MCF 10A (cell line): ENCODE measurements around the gene KRTAP5-9. TPM values are rescaled to one million over a fixed set of nuclear protein-coding genes. Genes with fewer than 3 reads are reported as not detected.
"Not testable (repeated sequence)": the region's sequence is repeated elsewhere in the genome, so short reads cannot be mapped to it uniquely, and the experiment has no call there.

Experiments used
- BruUV-seq: library from RNA; stranded (reverse); fragments of 400-500 nt; replicated peaks from 2 replicates; lab custom pipeline; 2021; lab: Mats Ljungman, UMichigan
- CTCF ChIA-PET: fragments of 300-600 bp; sonication (Branson Sonifier 250); formaldehyde crosslinking; extraction: SDS; loops from one replicate; lab custom pipeline; 2021; ENCODE audit warnings: antibody characterized with exemption, inconsistent platforms; lab: Yijun Ruan, JAX
- POLR2A ChIA-PET: fragments of 300-600, 350-650 bp; sonication (Branson Sonifier 250); formaldehyde crosslinking; extraction: SDS; loops from one replicate; lab custom pipeline; 2020; ENCODE audit warnings: antibody characterized with exemption, inconsistent platforms; lab: Yijun Ruan, JAX
- DNase-seq: peaks from one replicate; pipeline ENCODE4 v3.0.0-alpha.2; 2018; ENCODE audit not compliant: unreplicated experiment
- H3K27ac Mint-ChIP-seq: one replicate; pipeline ENCODE4 v1.8.0; 2022; ENCODE audit warnings: mild to moderate bottlenecking, low read depth, mixed read lengths; ENCODE audit not compliant: unreplicated experiment
- H3K27me3 Mint-ChIP-seq: one replicate; pipeline ENCODE4 v1.8.0; 2022; ENCODE audit warnings: mixed read lengths; ENCODE audit not compliant: insufficient read depth, unreplicated experiment
- H3K36me3 Mint-ChIP-seq: one replicate; pipeline ENCODE4 v1.8.0; 2022; ENCODE audit warnings: mild to moderate bottlenecking, moderate library complexity, mixed read lengths; ENCODE audit not compliant: insufficient read depth, unreplicated experiment
- H3K4me1 Mint-ChIP-seq: one replicate; pipeline ENCODE4 v1.8.0; 2022; ENCODE audit warnings: mixed read lengths; ENCODE audit not compliant: insufficient read depth, unreplicated experiment
- H3K4me3 Mint-ChIP-seq: one replicate; pipeline ENCODE4 v1.8.0; 2022; ENCODE audit warnings: mild to moderate bottlenecking, moderate library complexity, mixed read lengths; ENCODE audit not compliant: unreplicated experiment
- H3K9me3 Mint-ChIP-seq: one replicate; pipeline ENCODE4 v1.8.0; 2022; ENCODE audit warnings: mixed read lengths; ENCODE audit not compliant: unreplicated experiment
- intact Hi-C: fragments of 100-400 bp; cut with micrococcal nuclease; formaldehyde crosslinking; loops from 2 replicates; pipeline ENCODE4 v1.14.1; 2022
- total RNA-seq: library from RNA; stranded (reverse); gene quantifications from 2 replicates; pipeline ENCODE4 v1.2.3, GENCODE V29; 2022
- TF ChIP-seq, protein P1 (sequence below): fragments of 200-600 bp; IDR thresholded peaks from one replicate; pipeline ENCODE4 v1.8.0; 2022; ENCODE audit warnings: antibody characterized with exemption, mild to moderate bottlenecking; ENCODE audit not compliant: unreplicated experiment

KRTAP5-9 gene
- total RNA-seq, 1 experiment from 2014 or later = not detected

DNA sequence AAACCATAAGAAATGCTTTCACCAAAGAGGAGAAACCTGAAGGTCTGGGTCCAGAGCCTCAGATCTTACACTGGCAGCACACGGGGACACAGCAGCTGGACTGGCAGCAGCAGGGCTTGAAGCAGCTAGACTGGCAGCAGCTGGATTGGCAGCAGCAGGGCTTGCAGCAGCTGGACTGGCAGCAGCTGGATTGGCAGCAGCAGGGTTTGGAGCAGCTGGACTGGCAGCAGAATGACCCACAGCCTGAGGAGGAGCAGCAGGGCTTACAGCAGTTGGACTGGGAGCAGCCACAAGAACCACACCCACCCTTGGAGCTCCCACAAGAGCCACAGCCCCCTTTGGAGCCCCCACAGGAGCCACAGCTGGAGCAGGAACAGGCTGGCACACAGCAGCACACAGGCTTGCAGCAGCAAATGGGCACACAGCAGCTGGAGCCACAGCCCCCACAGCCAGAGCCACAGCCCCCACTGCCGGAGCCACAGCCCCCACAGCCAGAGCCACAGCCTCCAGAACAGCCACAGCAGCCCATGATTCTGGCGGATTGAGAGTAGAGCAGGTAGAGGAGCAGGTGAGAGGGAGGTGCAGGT lies 34.2 kb downstream of the KRTAP5-9 start, which contains the start of gene KRTAP5-11:
TSS of gene KRTAP5-11 (minus strand) at position 567 of the 587 bp plus-strand sequence. CDS start at position 529, 38 bp downstream.
- intact Hi-C loops = no loop called here
- no peaks in the 10 kb centered on the region for H3K9me3 Mint-ChIP-seq
- H3K36me3 Mint-ChIP-seq = no peaks in the 10 kb centered on the region
- no peak within 1 kb of the TSS for H3K4me3 Mint-ChIP-seq
- POLR2A ChIA-PET = no interaction called here
- CTCF ChIA-PET = interaction anchor here (0.6 kb wide), 2 partner anchors 203 to 457 kb away, joined by 3 read pairs; no protein-coding TSS in a partner anchor
- DNase-seq = no peak
- no peaks in the 10 kb centered on the region for H3K27me3 Mint-ChIP-seq
- BruUV-seq = no TSS peak
- TF ChIP-seq, protein P1, sequence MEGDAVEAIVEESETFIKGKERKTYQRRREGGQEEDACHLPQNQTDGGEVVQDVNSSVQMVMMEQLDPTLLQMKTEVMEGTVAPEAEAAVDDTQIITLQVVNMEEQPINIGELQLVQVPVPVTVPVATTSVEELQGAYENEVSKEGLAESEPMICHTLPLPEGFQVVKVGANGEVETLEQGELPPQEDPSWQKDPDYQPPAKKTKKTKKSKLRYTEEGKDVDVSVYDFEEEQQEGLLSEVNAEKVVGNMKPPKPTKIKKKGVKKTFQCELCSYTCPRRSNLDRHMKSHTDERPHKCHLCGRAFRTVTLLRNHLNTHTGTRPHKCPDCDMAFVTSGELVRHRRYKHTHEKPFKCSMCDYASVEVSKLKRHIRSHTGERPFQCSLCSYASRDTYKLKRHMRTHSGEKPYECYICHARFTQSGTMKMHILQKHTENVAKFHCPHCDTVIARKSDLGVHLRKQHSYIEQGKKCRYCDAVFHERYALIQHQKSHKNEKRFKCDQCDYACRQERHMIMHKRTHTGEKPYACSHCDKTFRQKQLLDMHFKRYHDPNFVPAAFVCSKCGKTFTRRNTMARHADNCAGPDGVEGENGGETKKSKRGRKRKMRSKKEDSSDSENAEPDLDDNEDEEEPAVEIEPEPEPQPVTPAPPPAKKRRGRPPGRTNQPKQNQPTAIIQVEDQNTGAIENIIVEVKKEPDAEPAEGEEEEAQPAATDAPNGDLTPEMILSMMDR = no peak
- no peak within 1 kb of the TSS for H3K27ac Mint-ChIP-seq
- H3K4me1 Mint-ChIP-seq = no peaks in the 10 kb centered on the region

DNA sequence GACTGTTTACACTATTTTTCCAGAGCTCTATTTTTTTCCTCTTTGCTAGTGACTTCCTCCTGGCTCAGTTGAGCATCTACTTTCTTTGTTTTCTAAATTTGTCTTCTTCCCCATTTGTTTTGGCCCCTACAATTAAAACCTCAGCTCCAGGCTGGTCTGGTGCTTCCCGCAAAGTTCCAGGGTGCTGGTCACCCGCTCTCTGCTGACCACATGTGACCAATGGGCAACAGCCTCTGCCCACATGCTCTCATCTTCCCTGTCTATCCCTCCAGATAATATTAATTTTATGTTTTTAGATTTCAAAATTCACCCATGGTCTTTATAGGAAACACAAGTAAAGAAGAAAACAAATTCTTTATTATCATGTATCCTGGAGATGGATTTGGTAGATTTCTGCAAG lies 34.7 kb downstream of the KRTAP5-9 start:
- DNase-seq, H3K9me3 Mint-ChIP-seq, H3K27ac Mint-ChIP-seq, H3K4me1 Mint-ChIP-seq, H3K27me3 Mint-ChIP-seq, H3K36me3 Mint-ChIP-seq, BruUV-seq, H3K4me3 Mint-ChIP-seq, POLR2A ChIA-PET, intact Hi-C loops: not testable (repeated sequence)
- CTCF ChIA-PET = interaction anchor here (0.6 kb wide), 1 partner anchor 458 kb away, joined by 3 read pairs; no protein-coding TSS in a partner anchor

DNA sequence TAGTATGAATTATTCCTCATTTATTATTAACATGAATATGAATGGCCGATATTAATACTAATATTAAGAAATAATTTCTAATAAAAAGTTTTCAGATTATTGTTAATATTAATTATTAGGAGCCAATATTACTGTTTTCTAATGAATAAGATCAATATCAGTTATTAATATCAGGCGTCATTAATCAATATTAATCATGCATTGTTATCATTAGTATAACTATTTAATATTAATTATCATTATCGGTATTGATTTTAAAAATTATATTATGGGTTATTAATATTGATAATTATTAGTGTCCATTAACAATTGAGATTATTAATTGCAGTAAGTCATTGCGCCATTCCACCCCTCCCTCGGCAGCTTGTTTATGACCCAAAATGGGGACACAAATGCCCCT lies 37.5 kb downstream of the KRTAP5-9 start:
- CTCF ChIA-PET, H3K36me3 Mint-ChIP-seq, intact Hi-C loops, POLR2A ChIA-PET, H3K27me3 Mint-ChIP-seq, H3K9me3 Mint-ChIP-seq, H3K4me3 Mint-ChIP-seq, H3K4me1 Mint-ChIP-seq, DNase-seq, BruUV-seq, H3K27ac Mint-ChIP-seq: not testable (repeated sequence)

DNA sequence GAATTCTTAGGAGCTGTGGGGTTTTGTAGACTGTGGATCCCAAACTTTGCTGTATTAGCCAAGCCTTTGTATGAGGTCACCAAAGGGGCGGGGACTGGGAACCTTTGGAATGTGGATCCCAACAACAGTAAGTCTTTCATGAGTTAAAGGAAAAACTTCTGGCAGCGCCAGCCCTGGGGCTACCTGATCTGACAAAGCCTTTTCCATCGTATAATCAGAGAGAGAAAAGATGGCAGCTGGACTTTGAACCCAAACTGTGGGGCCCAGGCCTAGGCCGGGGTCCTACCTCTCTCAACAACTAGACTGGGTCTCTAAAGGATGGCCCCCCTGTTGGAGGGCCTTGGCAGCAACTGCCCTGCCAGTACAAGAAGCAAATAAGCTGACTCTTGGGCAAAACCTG lies 40.1 kb downstream of the KRTAP5-9 start:
- H3K9me3 Mint-ChIP-seq, POLR2A ChIA-PET, H3K4me1 Mint-ChIP-seq, H3K27ac Mint-ChIP-seq, BruUV-seq, intact Hi-C loops, H3K4me3 Mint-ChIP-seq, H3K36me3 Mint-ChIP-seq, CTCF ChIA-PET, DNase-seq: not testable (repeated sequence)
- peaks cover 15% of the 10 kb centered on the region for H3K27me3 Mint-ChIP-seq

DNA sequence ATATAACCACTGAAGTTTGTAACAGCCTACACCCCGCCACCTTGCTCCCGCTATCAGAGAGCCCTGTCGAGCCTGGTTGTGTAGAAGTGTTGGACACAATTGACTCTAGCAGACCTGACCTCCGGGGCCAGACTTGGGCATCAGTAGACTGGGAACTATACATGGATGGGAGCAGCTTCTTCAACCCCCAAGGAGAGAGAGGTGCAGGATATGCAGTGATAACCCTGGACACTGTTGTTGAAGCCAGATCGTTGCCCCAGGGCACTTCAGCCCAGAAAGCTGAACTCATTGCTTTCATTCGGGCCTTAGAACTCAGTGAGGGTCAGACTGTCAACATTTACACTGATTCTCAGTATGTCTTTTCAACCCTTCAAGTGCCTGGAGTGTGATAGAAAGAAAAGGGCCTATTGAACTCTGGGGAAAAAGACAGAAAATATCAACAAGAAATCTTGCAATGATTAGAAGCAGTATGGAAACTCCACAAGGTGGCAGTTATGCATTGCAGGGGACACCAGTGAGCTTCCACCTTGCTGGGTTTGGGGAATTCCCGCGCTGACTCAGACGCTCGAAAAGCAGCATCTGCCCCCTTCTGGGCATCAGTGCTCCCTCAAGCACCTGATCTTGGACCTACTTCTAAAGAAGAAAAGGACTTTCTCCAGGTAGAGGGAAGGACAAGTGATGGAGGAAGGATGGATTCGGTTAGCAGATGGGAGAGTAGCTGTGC lies 40.8 kb downstream of the KRTAP5-9 start:
- peaks cover 22% of the 10 kb centered on the region for H3K27me3 Mint-ChIP-seq
- TF ChIP-seq, protein P1 = peak; percentile 17
- BruUV-seq, CTCF ChIA-PET, H3K27ac Mint-ChIP-seq, H3K36me3 Mint-ChIP-seq, H3K4me3 Mint-ChIP-seq, H3K4me1 Mint-ChIP-seq, POLR2A ChIA-PET, H3K9me3 Mint-ChIP-seq, intact Hi-C loops: not testable (repeated sequence)
- peak; percentile 45 for DNase-seq

DNA sequence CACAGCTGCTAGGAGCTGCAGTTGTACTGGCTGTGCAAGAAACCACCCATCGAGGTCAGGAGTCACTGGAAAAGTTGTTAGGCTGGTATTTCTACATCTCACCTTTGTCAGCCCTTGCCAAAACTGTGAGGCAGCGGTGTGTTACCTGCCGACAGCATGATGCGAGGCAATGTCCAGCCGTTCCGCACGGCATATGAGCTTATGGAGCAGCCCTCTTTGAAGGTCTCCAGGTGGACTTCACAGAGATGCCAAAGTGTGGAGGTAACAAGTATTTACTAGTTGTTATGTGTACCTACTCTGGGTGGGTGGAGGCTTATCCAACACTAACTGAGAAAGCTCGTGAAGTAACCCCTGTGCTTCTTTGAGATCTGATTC lies 41.3 kb downstream of the KRTAP5-9 start:
- H3K4me3 Mint-ChIP-seq, H3K27ac Mint-ChIP-seq, DNase-seq, CTCF ChIA-PET, intact Hi-C loops, BruUV-seq, H3K9me3 Mint-ChIP-seq, H3K4me1 Mint-ChIP-seq, POLR2A ChIA-PET, H3K36me3 Mint-ChIP-seq: not testable (repeated sequence)
- H3K27me3 Mint-ChIP-seq = peaks cover 25% of the 10 kb centered on the region
